H9 (cell line): ENCODE results near the gene GBA2. TPM values are rescaled to one million over a fixed set of nuclear protein-coding genes. Genes with fewer than 3 reads are reported as not detected.

Experiments used
- DNase-seq: peaks from one replicate; pipeline ENCODE4 v3.0.0-alpha.2; 2017
- H2AFZ ChIP-seq: one replicate; pipeline ENCODE4 v1.6.1; 2013; ENCODE audit warnings: mild to moderate bottlenecking, low read length, control low read depth, moderate library complexity
- H2AK5ac ChIP-seq: 2 replicates; pipeline ENCODE4 v1.6.1; 2013; ENCODE audit warnings: low read length, control low read depth, mixed read lengths; ENCODE audit not compliant: insufficient read length
- H2BK120ac ChIP-seq: one replicate; pipeline ENCODE4 v1.6.1; 2013; ENCODE audit warnings: low read depth, mild to moderate bottlenecking, low read length, control low read depth, inconsistent platforms; ENCODE audit not compliant: poor library complexity, severe bottlenecking
- H2BK12ac ChIP-seq: 2 replicates; pipeline ENCODE4 v1.6.1; 2013; ENCODE audit warnings: low read length, control low read depth, mixed read lengths, low read depth; ENCODE audit not compliant: insufficient read length
- H2BK15ac ChIP-seq: 2 replicates; pipeline ENCODE4 v1.6.1; 2013; ENCODE audit warnings: low read depth, low read length, control low read depth
- H2BK20ac ChIP-seq: one replicate; pipeline ENCODE4 v1.6.1; 2013; ENCODE audit warnings: low read depth, mild to moderate bottlenecking, low read length, control low read depth, inconsistent platforms; ENCODE audit not compliant: poor library complexity, severe bottlenecking
- H2BK5ac ChIP-seq: 2 replicates; pipeline ENCODE4 v1.6.1; 2013; ENCODE audit warnings: low read length, control low read depth, mixed read lengths; ENCODE audit not compliant: insufficient read length
- H3K14ac ChIP-seq: 2 replicates; pipeline ENCODE4 v1.6.1; 2013; ENCODE audit warnings: low read length, control low read depth; ENCODE audit not compliant: insufficient read depth
- H3K18ac ChIP-seq: 2 replicates; pipeline ENCODE4 v1.6.1; 2013; ENCODE audit warnings: low read depth, mild to moderate bottlenecking, mixed read lengths, low read length, control low read depth; ENCODE audit not compliant: insufficient read length
- H3K23ac ChIP-seq: 2 replicates; pipeline ENCODE4 v1.6.1; 2013; ENCODE audit warnings: low read length, control low read depth, mixed read lengths, low read depth; ENCODE audit not compliant: insufficient read length
- H3K23me2 ChIP-seq: 2 replicates; pipeline ENCODE4 v1.6.1; 2013; ENCODE audit warnings: low read depth, mild to moderate bottlenecking, mixed read lengths, low read length, control low read depth; ENCODE audit not compliant: insufficient read length, poor library complexity, severe bottlenecking
- H3K27ac ChIP-seq: 2 replicates; pipeline ENCODE4 v1.5.1; 2013; ENCODE audit warnings: low read length, control low read depth, mixed read lengths, low read depth; ENCODE audit not compliant: insufficient read length
- H3K27me3 ChIP-seq: 2 replicates; pipeline ENCODE4 v1.6.1; 2013; ENCODE audit warnings: low read length, control low read depth, inconsistent platforms; ENCODE audit not compliant: insufficient read depth
- H3K4ac ChIP-seq: 2 replicates; pipeline ENCODE4 v1.6.1; 2013; ENCODE audit warnings: low read depth, mild to moderate bottlenecking, control low read depth, inconsistent platforms, low read length, moderate library complexity
- H3K4me1 ChIP-seq: 2 replicates; pipeline ENCODE4 v1.6.1; 2013; ENCODE audit warnings: low read length, control low read depth, inconsistent platforms; ENCODE audit not compliant: insufficient read depth
- H3K4me2 ChIP-seq: 2 replicates; pipeline ENCODE4 v1.6.1; 2013; ENCODE audit warnings: low read length, control low read depth, mixed read lengths; ENCODE audit not compliant: insufficient read length, insufficient read depth
- H3K56ac ChIP-seq: 2 replicates; pipeline ENCODE4 v1.6.1; 2013; ENCODE audit warnings: low read depth, mild to moderate bottlenecking, mixed read lengths, low read length, control low read depth; ENCODE audit not compliant: insufficient read length
- H3K79me1 ChIP-seq: 2 replicates; pipeline ENCODE4 v1.6.1; 2013; ENCODE audit warnings: low read depth, mild to moderate bottlenecking, moderate library complexity, low read length, control low read depth, inconsistent platforms; ENCODE audit not compliant: insufficient read depth, poor library complexity, severe bottlenecking
- H3K79me2 ChIP-seq: 2 replicates; pipeline ENCODE4 v1.6.1; 2013; ENCODE audit warnings: low read length, control low read depth, inconsistent platforms; ENCODE audit not compliant: insufficient read depth
- H3K9ac ChIP-seq: 2 replicates; pipeline ENCODE4 v1.6.1; 2013; ENCODE audit warnings: low read length, control low read depth, mixed read lengths; ENCODE audit not compliant: insufficient read length; ENCODE audit errors: extremely low read depth
- H3K9me3 ChIP-seq: one replicate; pipeline ENCODE4 v1.6.1; 2013; ENCODE audit warnings: low read depth, low read length, inconsistent platforms; ENCODE audit not compliant: control insufficient read depth
- H3T11ph ChIP-seq: one replicate; pipeline ENCODE4 v1.6.1; 2013; ENCODE audit warnings: mild to moderate bottlenecking, low read length, control low read depth, inconsistent platforms
- H4K20me1 ChIP-seq: one replicate; pipeline ENCODE4 v1.6.1; 2013; ENCODE audit not compliant: control insufficient read depth, insufficient read length, insufficient read depth
- H4K5ac ChIP-seq: 2 replicates; pipeline ENCODE4 v1.6.1; 2013; ENCODE audit warnings: low read depth, mild to moderate bottlenecking, mixed read lengths, low read length, control low read depth; ENCODE audit not compliant: insufficient read length
- H4K8ac ChIP-seq: replicated peaks from 2 replicates; pipeline ENCODE4 v1.6.1; 2013; ENCODE audit warnings: low read length, control low read depth, mixed read lengths, low read depth; ENCODE audit not compliant: insufficient read length
- H4K91ac ChIP-seq: 2 replicates; pipeline ENCODE4 v1.6.1; 2013; ENCODE audit warnings: low read depth, mild to moderate bottlenecking, moderate library complexity, mixed read lengths, low read length, control low read depth; ENCODE audit not compliant: insufficient read length
- H3K27ac Mint-ChIP-seq, 3 experiments: 2 replicates in 2 of 3; 3 replicates in 1 of 3; pipeline ENCODE4 v1.8.0; 2020 to 2021; ENCODE audit warnings: mixed read lengths in 3 of 3, mild to moderate bottlenecking in 1 of 3, moderate library complexity in 1 of 3
- H3K27me3 Mint-ChIP-seq: 2 replicates; pipeline ENCODE4 v1.8.0; 2021; ENCODE audit warnings: low read depth, mild to moderate bottlenecking, moderate library complexity, mixed read lengths
- H3K36me3 Mint-ChIP-seq, 3 experiments: 2 replicates in 2 of 3; 3 replicates in 1 of 3; pipeline ENCODE4 v1.8.0; 2020 to 2021; ENCODE audit warnings: low read depth in 3 of 3, mixed read lengths in 3 of 3; ENCODE audit not compliant: insufficient read depth in 1 of 3
- H3K4me1 Mint-ChIP-seq, 2 experiments: 2 replicates each; pipeline ENCODE4 v1.8.0; 2020; ENCODE audit warnings: mixed read lengths in 2 of 2
- H3K4me3 Mint-ChIP-seq, 2 experiments: 2 replicates in 1 of 2; 3 replicates in 1 of 2; pipeline ENCODE4 v1.8.0; 2020 to 2021; ENCODE audit warnings: mild to moderate bottlenecking in 2 of 2, mixed read lengths in 2 of 2, moderate library complexity in 1 of 2
- H3K9me3 Mint-ChIP-seq, 2 experiments: 2 replicates in 1 of 2; 3 replicates in 1 of 2; pipeline ENCODE4 v1.8.0; 2020; ENCODE audit warnings: mild to moderate bottlenecking in 2 of 2, mixed read lengths in 2 of 2, moderate library complexity in 1 of 2
- WGBS: extraction: QIAGEN DNeasy Blood & Tissue Kit; methylation state at CpG from one replicate; pipeline ENCODE4 v1.1.7; 2013; ENCODE audit warnings: missing lambda C conversion rate, low lambda C conversion rate, mixed read lengths; ENCODE audit not compliant: insufficient read length; ENCODE audit errors: extremely low coverage; 5-methylcytosine and 5-hydroxymethylcytosine counted together
- total RNA-seq: library from RNA; stranded (reverse); gene quantifications from 2 replicates; pipeline ENCODE4 v1.2.1, GENCODE V29; 2021
- TF ChIP-seq, protein P1 (sequence below): fragments of 200-600 bp; sonication (generic); conservative IDR thresholded peaks from 3 replicates; pipeline ENCODE4 v1.8.0; 2021; ENCODE audit warnings: antibody characterized with exemption, mild to moderate bottlenecking

GBA2 gene
- total RNA-seq, 1 experiment from 2014 or later: 103 TPM

DNA sequence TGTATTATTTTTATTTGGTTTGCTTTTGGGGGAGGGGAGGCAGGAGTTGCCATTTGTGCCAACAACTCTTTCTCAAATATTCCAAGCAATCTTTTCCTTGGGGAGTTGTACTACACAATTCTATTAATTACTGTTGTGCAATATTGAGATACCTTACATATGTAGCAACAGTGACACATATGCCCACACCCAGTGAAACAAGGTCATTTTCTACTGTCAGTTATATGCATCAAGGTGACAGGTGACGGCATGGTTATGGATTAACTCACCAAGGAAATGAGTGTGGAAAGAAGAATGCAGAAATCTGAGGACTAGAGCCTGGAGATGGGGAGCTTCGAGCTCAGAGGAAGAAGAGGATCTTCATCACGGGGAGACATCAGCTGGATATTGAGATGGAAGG is 22.9 kb upstream of the GBA2 start:
- WGBS: no CpG with 5 or more reads among the region's 3 CpGs
- Histone ChIP-seq H3K4me2 (no peak overlapping the region), H3K23me2 (no peaks in the 10 kb centered on the region), H4K91ac (no peak overlapping the region), H3T11ph (no peak overlapping the region), H3K27ac (no peak overlapping the region), H2BK12ac (no peak overlapping the region), H2BK5ac (no peak overlapping the region), H2BK15ac (no peak overlapping the region), H4K20me1 (no peaks in the 10 kb centered on the region), H2BK20ac (no peak overlapping the region), H3K9me3 (no peaks in the 10 kb centered on the region), H3K14ac (no peak overlapping the region), H2BK120ac (no peak overlapping the region), H3K4ac (no peak overlapping the region), H4K5ac (no peak overlapping the region), H2AK5ac (no peak overlapping the region), H3K56ac (no peak overlapping the region), H3K79me1 (no peaks in the 10 kb centered on the region), H3K23ac (no peak overlapping the region), H3K4me1 (peaks cover 4% of the 10 kb centered on the region; the same call in 1 of the 2 replicates), H3K18ac (no peak overlapping the region), H3K9ac (no peak overlapping the region), H3K79me2 (no peaks in the 10 kb centered on the region), H3K27me3 (no peaks in the 10 kb centered on the region), H4K8ac (no peak overlapping the region), H2AFZ (no peak overlapping the region)
- Mint-ChIP-seq H3K4me1 (peaks cover 15 to 19% of the 10 kb centered on the region in 2 experiments), H3K27me3 (no peaks in the 10 kb centered on the region), H3K4me3 (no peak overlapping the region), H3K27ac (no peak overlapping the region), H3K36me3 (no peaks in the 10 kb centered on the region), H3K9me3 (no peaks in the 10 kb centered on the region)
- no peak for DNase-seq
- TF ChIP-seq, protein P1, sequence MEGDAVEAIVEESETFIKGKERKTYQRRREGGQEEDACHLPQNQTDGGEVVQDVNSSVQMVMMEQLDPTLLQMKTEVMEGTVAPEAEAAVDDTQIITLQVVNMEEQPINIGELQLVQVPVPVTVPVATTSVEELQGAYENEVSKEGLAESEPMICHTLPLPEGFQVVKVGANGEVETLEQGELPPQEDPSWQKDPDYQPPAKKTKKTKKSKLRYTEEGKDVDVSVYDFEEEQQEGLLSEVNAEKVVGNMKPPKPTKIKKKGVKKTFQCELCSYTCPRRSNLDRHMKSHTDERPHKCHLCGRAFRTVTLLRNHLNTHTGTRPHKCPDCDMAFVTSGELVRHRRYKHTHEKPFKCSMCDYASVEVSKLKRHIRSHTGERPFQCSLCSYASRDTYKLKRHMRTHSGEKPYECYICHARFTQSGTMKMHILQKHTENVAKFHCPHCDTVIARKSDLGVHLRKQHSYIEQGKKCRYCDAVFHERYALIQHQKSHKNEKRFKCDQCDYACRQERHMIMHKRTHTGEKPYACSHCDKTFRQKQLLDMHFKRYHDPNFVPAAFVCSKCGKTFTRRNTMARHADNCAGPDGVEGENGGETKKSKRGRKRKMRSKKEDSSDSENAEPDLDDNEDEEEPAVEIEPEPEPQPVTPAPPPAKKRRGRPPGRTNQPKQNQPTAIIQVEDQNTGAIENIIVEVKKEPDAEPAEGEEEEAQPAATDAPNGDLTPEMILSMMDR: no peak
